HG02763 (cell line): Measurements from ENCODE around the gene ZNF57.
"Not testable (repeated sequence)": the region's sequence is repeated elsewhere in the genome, so short reads cannot be mapped to it uniquely, and the experiment has no call there.

ENCODE experiments used
- ATAC-seq: cut with Tn5 transposase; IDR thresholded peaks from one replicate; pipeline ENCODE4 v1.9.1; 2021; ENCODE audit warnings: mild to moderate bottlenecking, moderate library complexity; ENCODE audit not compliant: unreplicated experiment

ZNF57 gene

DNA sequence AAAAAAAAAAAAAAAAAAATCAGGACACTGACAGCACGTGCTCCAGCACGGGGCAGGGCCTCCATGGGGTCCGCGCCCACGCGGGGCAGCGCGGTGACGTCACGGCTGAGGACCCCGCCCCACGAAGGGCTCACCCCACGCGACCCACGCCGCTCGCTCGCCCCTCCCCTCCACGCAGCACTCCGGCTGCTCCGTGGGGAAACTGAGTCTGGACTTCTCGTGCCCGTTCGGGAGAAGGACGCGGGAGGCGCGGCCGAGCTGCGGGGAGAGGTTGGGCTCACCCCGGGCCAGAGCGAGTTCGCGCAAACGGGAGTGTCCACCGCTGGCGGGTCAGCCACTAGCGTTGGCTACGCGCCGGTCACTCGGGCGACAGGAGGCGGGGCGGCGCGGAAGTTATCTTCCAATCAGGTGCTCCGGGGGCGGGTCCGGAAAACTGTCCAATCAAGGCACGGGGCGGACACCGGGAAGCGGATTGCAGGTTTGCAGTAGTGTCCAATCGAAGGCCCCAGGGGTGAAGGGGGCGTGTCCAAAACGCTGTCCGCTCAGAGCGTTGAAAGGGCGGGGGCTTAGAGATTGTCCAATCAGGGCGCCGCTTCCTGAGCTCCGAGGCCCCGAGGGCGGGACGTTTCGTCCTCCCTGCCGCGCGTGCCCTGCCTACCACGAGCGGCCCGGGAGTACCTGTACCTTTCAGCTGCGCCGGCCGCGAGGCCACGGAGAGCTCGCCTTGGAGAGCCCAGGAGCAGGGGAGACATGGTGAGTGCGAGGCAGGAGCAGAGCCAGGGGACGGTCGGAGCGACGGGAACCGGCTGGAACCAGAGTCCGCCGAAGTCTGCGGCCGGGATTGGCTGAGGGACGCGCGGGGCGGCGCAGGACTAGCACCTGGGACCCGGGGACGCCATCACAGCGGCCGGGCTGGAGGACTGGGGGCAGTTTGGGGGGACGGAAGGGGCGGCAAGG is at the start of gene ZNF57:
TSS of gene ZNF57 (plus strand) at position 633 of the 957 bp plus-strand sequence. CDS start at position 751, 118 bp downstream.
- ATAC-seq, result peak; percentile 95

DNA sequence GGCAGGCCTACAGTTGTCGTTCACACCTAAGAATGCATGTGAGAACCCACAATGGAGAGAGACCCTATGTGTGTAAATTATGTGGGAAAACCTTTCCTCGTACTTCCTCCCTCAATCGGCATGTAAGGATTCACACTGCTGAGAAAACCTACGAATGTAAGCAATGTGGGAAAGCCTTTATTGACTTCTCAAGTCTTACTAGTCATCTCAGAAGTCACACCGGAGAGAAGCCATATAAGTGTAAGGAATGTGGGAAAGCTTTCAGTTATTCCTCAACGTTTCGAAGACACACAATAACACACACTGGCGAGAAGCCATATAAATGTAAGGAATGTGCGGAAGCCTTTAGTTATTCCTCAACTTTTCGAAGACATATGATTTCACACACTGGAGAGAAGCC is 48.1 kb upstream of the ZNF57 start:
- no peak for ATAC-seq

DNA sequence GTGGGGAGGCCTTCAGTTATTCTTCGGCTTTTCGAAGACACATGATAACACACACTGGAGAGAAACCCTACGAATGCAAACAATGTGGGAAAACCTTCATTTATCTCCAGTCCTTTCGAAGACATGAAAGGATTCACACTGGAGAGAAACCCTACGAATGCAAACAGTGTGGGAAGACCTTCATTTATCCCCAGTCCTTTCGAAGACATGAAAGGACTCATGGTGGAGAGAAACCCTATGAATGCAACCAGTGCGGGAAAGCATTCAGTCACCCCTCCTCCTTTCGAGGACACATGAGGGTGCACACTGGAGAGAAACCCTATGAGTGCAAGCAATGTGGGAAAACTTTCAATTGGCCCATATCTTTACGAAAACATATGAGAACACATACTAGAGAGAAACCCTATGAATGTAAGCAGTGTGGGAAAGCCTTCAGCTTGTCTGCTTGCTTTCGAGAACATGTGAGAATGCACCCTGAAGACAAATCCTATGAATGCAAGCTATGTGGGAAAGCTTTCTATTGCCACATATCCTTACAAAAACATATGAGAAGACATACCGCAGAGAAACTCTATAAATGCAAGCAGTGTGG is 47.6 kb upstream of the ZNF57 start:
- no peak for ATAC-seq

DNA sequence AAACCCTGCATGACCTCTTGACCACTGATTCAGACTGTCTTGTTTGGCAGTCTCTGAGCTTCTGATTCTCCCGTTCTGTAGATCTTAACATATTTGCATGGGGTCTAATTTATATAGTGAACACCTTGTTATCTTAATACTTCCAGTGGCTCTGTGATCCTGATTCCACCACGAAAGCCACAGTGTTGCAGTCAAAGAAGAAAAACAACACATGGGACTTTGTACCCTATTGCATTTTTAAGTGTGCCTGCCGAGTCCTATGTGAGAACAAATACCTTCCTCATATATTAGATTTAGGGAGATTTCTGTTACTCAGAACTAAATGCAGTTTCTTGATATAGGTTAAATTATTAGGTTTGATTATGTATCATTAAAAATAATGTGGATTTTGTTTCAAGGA is 45.9 kb upstream of the ZNF57 start:
- no peak for ATAC-seq

DNA sequence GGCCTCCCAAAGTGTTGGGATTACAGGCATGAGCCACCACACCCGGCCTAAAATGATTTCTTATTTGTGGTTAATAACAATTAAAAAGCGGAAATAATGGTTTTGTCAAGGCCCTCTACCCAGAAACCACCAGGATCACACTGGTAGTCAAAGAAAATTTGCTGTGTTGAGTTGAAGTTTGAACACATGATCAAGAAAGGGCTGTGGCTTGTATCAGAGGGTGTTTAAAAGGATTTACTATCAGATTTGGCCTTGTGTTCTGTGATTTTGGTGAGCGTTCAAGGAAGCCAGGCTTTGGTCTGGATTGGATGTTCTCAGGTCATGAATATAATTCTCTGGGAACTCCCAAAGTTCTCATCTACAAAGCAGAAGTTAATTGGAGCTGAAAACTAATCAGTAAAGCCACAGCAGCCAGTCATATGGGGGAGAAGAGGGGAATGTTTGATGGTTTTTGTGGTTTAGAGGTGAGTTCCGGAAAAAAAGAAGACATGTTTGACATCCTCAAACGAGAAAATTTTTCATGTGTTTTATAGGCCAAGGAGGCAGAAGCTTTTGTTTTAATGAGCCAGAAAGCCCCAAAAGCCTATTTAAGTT is 44.2 kb upstream of the ZNF57 start:
- ATAC-seq, result no peak

DNA sequence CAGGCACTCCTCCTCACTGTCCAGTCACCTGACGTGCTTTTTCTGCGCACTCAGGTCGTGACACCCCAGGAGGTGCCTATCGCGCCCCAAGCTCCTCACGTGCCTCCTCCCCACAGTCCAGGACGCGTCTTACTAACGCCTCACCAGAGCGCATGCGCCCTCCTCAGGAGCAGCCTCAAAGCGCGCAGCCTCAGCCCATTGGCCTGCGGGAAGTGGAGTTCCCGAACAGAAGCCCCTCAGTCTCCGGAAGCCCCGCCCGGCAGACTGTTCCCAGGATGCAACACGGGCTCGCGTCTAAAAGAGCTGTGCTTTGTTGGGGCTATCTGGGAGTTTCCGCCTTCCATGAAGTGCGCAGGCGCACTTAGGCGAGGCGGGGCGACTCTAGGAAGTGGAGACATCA is 41.9 kb upstream of the ZNF57 start:
- ATAC-seq, result no peak

DNA sequence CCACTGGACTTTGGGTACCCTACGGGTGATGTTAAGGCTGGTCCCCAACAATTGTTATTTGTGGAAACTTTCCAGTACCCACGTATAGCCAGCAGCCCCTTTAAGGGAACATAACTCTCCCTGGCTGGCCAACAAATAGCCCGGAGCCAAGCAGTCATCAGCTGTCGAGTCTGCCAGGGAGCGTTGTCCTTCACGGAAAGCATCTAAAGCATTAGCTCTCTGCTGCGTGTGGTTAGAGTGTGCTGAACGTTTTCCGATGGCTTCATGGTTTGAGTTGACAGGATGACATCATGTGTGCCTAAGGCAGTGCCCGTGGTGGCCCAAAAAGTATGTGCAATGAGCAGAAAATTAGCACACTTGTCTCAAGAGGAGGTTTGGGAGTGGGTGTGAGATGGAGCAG is 36.9 kb upstream of the ZNF57 start:
- no peak for ATAC-seq

DNA sequence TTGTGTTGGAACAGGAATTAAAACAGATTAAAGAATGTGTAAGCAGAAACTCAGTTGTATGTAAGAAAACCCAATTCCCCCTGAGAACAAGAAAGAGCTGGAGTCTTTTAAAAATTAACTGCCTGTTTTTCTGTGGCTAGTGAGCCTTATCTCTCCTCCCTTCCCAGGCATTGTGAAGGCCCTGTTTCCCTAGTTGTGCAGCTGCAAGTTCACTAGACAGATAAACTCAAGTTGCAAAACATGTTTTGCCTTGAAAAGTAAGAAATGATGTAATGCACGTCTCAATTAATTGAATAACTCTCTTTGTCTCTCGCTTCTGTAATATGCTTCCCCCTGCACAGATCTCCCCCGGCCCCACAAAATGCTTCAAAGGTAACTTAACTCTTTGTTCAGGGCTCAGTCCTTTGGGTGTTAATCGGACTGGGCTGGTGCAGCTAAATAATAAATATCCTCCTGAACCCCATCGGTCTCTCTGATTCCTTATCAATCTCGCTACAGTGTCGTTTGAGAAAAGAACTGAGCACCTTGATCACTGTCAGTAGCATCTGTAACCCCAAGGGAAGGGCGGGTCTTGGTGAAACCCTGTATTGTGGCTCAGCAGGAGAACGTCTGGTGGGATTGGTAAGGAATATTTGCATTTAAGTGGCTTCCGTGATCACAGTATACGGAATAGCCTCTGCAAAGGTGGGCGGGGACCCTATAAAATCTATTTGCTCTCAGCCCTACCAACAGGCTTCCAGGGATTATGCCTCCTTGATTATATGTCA is 35.2 kb upstream of the ZNF57 start:
- no peak for ATAC-seq

DNA sequence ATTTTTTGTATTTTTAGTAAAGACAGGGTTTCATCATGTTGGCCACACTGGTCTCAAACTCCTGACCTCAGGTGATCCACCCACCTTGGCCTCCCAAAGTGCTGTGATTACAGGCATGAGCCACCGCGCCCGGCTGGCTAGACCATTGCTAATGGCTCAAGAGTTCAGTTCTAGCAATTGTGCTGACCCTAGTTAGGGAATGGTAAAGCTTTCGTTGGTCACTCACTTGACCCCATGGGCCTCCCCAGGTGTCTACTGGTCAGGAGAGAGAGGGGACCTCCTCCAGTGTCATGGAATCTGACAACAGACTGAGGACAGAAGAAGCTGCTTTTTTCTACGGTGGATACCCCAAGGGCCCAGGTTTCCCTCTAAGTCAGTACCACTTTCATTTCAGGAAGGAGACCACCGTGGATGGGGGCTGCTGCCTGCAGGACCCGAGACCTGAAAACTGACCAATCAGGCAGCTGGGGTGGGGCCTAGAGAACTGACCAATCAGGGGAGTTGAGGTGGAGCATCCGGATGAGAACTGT is 34.2 kb upstream of the ZNF57 start:
- ATAC-seq, result no peak

DNA sequence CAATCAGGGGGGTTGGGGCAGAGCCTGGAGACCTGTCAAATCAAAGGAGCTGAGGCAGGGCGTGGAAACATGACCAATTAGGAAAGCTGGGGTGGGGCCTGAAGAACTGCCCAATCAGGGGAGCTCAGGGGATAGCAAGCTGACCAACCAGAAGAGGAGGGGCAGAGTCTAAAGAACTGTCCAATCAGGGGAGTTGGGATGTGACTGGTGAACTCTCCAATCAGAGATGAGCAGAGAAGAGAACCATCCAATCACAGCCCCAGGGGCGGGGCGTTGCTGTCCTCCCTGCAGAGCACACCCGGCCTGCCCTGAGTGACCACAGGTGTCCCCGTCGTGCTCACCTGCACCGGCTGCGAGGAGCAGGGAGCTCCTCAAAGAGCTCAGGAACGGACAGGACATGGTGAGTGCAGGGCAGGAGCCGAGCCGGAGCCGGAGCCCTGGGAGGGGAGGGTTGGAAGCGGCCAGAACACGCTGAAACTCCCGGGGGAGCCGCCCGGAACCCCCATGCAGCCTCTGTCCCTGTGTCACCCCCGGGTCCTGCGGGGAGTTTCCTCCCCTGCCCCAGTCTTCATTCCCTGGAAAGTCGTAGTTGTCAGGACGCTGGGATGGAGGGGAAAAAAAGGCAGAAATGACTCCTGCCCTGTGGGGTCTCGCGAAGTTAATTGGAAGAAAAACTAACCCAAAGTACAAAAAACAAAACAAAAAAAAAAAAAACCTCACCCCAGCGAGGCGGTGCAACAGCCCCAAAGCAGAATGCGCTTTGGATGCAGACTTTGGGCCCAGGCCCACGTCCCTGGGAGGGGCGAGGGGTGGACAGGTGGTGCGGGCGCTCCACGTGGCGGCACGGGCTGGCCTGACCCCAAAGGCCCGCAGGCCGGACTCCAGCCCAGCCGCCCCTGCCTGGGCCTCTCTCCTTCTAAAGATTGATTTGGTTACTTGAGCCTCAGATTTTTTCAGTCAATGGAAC is 33.4 kb upstream of the ZNF57 start, which contains the start of gene ZNF556:
TSS of gene ZNF556 (plus strand) at position 311 of the 967 bp plus-strand sequence. CDS start at position 398, 87 bp downstream.
- no peak for ATAC-seq

DNA sequence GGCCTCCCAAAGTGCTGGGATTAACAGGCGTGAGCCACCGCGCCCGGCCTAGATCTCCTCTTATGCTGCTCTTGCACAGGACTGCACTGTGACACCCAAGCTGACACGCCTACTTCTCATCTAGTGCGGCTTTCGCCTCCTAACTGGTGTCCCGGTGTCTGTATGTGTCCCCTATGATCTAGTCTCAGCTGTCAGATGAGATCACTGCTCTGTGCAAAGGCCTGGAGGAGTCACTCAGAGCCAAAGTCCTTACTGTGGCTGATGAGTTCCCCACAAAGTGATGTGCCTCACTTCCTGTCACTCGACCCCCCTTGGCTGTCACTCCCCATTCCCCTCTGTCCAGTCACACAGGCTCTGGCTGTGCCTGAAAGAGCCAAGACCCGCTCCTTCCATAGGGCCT is 31.1 kb upstream of the ZNF57 start:
- no peak for ATAC-seq

DNA sequence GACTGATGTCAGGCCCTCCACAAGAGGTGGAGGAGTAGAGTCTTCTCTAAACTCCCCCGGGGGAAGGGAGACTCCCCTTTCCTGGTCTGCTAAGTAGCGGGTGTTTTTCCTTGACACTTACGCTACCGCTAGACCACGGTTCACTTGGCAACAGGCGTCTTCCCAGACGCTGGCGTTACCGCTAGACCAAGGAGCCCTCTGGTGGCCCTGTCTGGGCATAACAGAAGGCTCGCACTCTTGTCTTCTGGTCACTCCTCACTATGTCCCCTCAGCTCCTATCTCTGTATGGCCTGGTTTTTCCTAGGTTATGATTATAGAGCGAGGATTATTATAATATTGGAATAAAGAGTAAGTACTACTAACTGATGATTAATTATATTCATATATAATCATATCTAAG is 28.6 kb upstream of the ZNF57 start:
- not testable (repeated sequence) for ATAC-seq

DNA sequence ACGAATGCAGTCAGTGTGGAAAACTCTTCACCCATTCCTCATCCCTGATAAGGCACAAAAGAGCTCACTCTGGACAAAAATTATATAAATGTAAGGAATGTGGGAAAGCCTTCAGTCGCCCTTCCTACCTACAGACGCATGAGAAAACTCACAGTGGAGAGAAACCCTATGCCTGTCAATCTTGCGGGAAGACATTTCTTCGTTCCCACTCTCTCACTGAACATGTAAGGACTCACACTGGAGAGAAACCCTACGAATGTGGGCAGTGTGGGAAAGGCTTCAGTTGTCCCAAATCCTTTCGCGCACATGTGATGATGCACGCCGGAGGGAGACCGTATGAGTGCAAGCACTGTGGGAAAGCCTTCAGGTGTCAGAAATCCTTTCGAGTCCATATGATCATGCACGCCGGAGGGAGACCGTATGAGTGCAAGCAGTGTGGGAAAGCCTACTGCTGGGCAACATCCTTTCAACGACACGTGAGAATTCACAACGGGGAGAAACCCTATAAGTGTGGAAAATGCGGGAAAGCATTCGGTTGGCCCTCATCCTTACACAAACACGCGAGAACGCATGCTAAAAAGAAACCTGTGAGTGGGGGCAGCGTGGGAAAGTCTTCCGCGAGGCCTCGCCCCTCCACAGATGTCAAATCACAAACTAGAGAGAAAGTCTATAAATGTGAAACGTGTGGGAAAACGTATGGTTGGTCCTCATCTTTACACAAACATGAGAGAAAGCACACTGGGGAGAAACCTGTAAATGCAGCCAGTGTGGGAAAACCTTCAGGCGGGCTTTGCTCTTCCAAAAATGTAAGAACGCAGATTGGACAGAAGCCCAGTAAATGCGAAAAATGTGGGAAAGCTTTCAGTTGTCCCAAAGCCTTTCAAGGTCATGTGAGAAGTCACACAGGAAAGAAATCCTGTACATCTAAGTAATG is 23.1 kb upstream of the ZNF57 start:
- no peak for ATAC-seq

DNA sequence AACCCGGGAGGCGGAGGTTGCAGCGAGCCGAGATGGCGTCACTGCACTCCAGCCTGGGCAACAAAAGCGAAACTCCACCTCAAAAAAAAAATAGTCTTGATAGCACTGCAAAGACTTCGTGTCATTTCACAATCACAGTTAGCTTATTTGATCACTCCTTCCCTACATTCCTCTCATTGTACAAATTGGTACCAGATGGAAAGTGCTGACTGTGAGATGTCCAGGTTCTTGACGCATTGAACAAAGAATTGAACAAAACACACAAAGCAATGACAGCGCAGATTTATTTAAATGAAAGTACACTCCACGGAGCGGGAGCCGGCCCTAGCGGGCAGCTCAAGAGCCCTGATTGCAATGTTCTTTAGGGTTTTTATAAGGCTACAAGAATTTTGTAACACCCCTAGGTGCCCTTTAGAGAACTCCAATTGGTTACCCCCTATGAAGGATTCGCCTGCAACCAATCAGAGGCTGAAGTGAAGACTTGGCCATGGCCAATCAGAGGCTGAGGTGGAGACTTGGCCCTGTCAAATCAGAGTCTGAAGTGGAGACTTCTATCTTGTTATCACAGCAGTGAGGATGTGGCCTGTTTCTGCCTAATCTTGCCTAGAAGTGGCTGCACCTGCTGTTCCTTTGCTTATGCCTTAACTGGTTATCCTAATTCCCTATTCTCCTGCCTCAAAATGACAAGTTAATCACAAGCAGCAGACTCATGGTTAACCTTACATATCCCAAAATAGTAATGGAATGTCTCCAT is 16.9 kb upstream of the ZNF57 start:
- ATAC-seq, result no peak

DNA sequence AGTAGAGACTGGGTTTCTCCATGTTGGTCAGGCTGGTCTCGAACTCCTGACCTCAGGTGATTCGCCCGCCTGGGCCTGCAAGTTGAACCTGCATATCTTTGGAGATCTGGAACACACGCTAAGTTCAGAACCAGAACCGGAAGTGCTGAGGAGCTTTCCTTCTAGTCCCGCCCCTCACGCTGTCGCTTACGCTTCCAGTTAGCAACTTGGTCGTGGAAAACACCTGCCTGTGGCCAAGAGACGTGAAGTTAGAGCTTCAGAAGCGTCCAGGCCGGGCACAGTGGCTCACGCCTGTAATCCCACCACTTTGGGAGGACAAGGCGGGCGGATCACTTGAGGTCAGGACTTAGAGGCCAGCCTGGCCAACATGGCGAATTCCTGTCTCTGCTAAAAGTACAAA is 15.0 kb upstream of the ZNF57 start:
- no peak for ATAC-seq

DNA sequence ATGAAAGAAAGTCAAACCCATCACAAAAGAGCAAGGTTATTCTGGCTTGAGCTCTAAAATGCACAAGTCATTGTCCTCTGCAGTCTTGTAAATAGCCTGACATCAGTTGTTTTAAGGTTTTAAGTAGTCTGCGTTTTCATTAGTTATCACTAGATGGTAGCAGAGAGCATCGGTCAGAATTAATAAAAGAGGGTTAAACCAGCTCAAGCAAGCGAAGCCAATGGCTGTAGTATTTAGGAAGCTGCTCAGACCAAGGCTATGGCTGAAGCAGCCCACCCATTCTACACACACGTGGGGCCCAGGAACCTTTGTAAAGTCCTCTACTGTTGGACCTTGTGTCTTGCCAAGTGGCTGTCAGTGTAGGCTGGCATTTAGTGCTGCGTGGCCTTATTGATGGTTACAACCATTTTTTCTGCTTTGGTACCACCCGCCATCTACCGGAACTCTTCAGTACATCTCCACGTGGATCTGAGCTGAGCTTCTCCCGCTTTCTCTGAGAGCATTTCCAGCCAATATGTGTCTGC is 13.3 kb upstream of the ZNF57 start:
- ATAC-seq, result no peak

DNA sequence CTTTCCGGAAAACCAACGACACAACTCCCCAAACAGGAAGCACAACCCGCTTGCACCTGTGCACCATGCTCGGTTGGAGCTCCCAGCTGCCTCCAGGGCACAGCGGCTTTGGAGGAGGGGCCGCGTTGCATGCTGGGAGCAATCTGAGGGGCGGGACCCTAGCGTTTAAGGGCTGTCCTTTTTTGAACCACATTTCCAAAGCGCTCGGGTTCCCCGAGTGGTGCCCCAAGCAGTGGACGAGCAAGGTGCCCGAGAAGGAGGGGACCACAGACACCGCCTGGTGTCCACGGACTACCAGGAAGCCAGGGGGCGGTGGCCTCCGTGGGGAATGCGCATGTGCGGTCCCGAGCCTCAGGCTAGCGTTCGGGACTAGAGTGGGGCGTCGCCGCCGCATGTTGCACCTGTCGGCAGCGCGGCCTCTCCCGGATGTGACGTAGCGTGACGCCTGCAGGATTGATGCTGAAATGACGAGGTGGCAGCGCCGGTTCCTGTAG is 11.9 kb upstream of the ZNF57 start:
- no peak for ATAC-seq
